ENCODE data around the gene TAOK2.

- no peak for TF ChIP-seq YY1 (IDR thresholded peaks at IDR 0.05; ENCODE audit: insufficient read depth, insufficient read length)
- TF ChIP-seq ZNF274 (IDR thresholded peaks at IDR 0.05; ENCODE audit: low read depth, low read length) = no peak
Measured at GRCh38 chr16:29925105-29925756, 48.4 kb upstream of the TAOK2 start.

Measured in NT2/D1 (cell line).